ENCODE data around the gene PCSK6.

The PCSK6 gene

GRCh38 chr15:101411085-101411484, 78.4 kb downstream of the PCSK6 start:
- no peak overlapping the region for H4K91ac ChIP-seq (ENCODE audit: low read depth, low read length, poor library complexity)
- no peak overlapping the region for H2BK5ac ChIP-seq (ENCODE audit: low read length)
- no peak overlapping the region for H3K14ac ChIP-seq (ENCODE audit: low read length)
- no peak overlapping the region for H2BK12ac ChIP-seq (ENCODE audit: low read length)
- H3K36me3 ChIP-seq (replicated peaks in 1 of 2; ENCODE audit: control insufficient read depth in 2 of 2, insufficient read depth in 2 of 2, low read length in 2 of 2) = peaks cover 0 to 2% of the 10 kb centered on the region in 2 donors
- no CpG with 5 or more reads among the region's 12 CpGs for WGBS, 2 donors (ENCODE audit: extremely low coverage in 2 of 2, insufficient read length in 2 of 2, insufficient replicate concordance in 1 of 2)
- peaks cover 0 to 2% of the 10 kb centered on the region in 2 donors for H3K9me3 ChIP-seq (replicated peaks in 1 of 2; ENCODE audit: control insufficient read depth in 2 of 2, insufficient read depth in 1 of 2, low read depth in 1 of 2, low read length in 2 of 2)
- H3K4ac ChIP-seq (ENCODE audit: low read length) = no peak overlapping the region
- no peak overlapping the region for H2AK5ac ChIP-seq (ENCODE audit: low read depth, low read length)
- no peak overlapping the region for H3K4me2 ChIP-seq (ENCODE audit: insufficient read depth, low read length, poor library complexity, severe bottlenecking)
- H2BK120ac ChIP-seq (ENCODE audit: low read depth, low read length) = no peak overlapping the region
- no peak overlapping the region for H3K9ac ChIP-seq (ENCODE audit: low read depth, low read length, poor library complexity)
- H3K27me3 ChIP-seq (ENCODE audit: control insufficient read depth in 3 of 3, insufficient read depth in 3 of 3, low read depth in 1 of 3, low read length in 3 of 3) = no peaks in the 10 kb centered on the region
- peaks cover 0 to 11% of the 10 kb centered on the region in 2 donors for H3K4me1 ChIP-seq (ENCODE audit: control insufficient read depth in 2 of 2, insufficient read depth in 1 of 2, low read depth in 1 of 2, low read length in 2 of 2)
- H3K27ac ChIP-seq (replicated peaks; ENCODE audit: low read length) = no peak overlapping the region
- no peak overlapping the region for H3K4me3 ChIP-seq (ENCODE audit: low read length in 2 of 2)
- H3K79me1 ChIP-seq (ENCODE audit: low read depth, low read length) = no peaks in the 10 kb centered on the region
- H3K18ac ChIP-seq (ENCODE audit: low read length) = no peak overlapping the region
- no peak overlapping the region for H2BK15ac ChIP-seq (ENCODE audit: low read length)
- H2AFZ ChIP-seq (ENCODE audit: low read length) = no peak overlapping the region
- no peak overlapping the region for H4K8ac ChIP-seq (ENCODE audit: low read depth, low read length)
- no peak overlapping the region for H3K23ac ChIP-seq (ENCODE audit: low read depth, low read length, poor library complexity)
- DNase-seq (ENCODE audit: low spot score) = no peak

- no peak overlapping the region for H3K18ac ChIP-seq (ENCODE audit: low read length)
- DNase-seq (ENCODE audit: low spot score) = no peak
- no peaks in the 10 kb centered on the region for H3K79me1 ChIP-seq (ENCODE audit: low read depth, low read length)
- H3K9ac ChIP-seq (ENCODE audit: low read depth, low read length, poor library complexity) = no peak overlapping the region
- no peak overlapping the region for H2BK120ac ChIP-seq (ENCODE audit: low read depth, low read length)
- peaks cover 0 to 12% of the 10 kb centered on the region in 2 donors for H3K4me1 ChIP-seq (ENCODE audit: control insufficient read depth in 2 of 2, insufficient read depth in 1 of 2, low read depth in 1 of 2, low read length in 2 of 2)
- WGBS, 2 donors (ENCODE audit: extremely low coverage in 2 of 2, insufficient read length in 2 of 2, insufficient replicate concordance in 1 of 2) = no CpG with 5 or more reads among the region's 7 CpGs
- H3K23ac ChIP-seq (ENCODE audit: low read depth, low read length, poor library complexity) = no peak overlapping the region
- H2BK15ac ChIP-seq (ENCODE audit: low read length) = no peak overlapping the region
- H2AFZ ChIP-seq (ENCODE audit: low read length) = no peak overlapping the region
- H3K9me3 ChIP-seq (replicated peaks in 1 of 2; ENCODE audit: control insufficient read depth in 2 of 2, insufficient read depth in 1 of 2, low read depth in 1 of 2, low read length in 2 of 2) = peaks cover 0 to 2% of the 10 kb centered on the region in 2 donors
- peaks cover 0 to 2% of the 10 kb centered on the region in 2 donors for H3K36me3 ChIP-seq (replicated peaks in 1 of 2; ENCODE audit: control insufficient read depth in 2 of 2, insufficient read depth in 2 of 2, low read length in 2 of 2)
- H4K8ac ChIP-seq (ENCODE audit: low read depth, low read length) = no peak overlapping the region
- no peak overlapping the region for H3K4me2 ChIP-seq (ENCODE audit: insufficient read depth, low read length, poor library complexity, severe bottlenecking)
- no peak overlapping the region for H4K91ac ChIP-seq (ENCODE audit: low read depth, low read length, poor library complexity)
- no peak overlapping the region for H2AK5ac ChIP-seq (ENCODE audit: low read depth, low read length)
- H3K27me3 ChIP-seq (ENCODE audit: control insufficient read depth in 3 of 3, insufficient read depth in 3 of 3, low read depth in 1 of 3, low read length in 3 of 3) = no peaks in the 10 kb centered on the region
- H2BK12ac ChIP-seq (ENCODE audit: low read length) = no peak overlapping the region
- no peak overlapping the region for H3K27ac ChIP-seq (replicated peaks; ENCODE audit: low read length)
- no peak overlapping the region for H3K4ac ChIP-seq (ENCODE audit: low read length)
- H3K14ac ChIP-seq (ENCODE audit: low read length) = no peak overlapping the region
- no peak overlapping the region for H3K4me3 ChIP-seq (ENCODE audit: low read length in 2 of 2)
- no peak overlapping the region for H2BK5ac ChIP-seq (ENCODE audit: low read length)
Measured at GRCh38 chr15:101410612-101411011, 78.9 kb downstream of the PCSK6 start.

GRCh38 chr15:101409621-101410020, 79.9 kb downstream of the PCSK6 start:
- Histone ChIP-seq H3K9me3 (replicated peaks in 1 of 2; ENCODE audit: control insufficient read depth in 2 of 2, insufficient read depth in 1 of 2, low read depth in 1 of 2, low read length in 2 of 2) (peaks cover 0 to 2% of the 10 kb centered on the region in 2 donors), H2BK120ac (ENCODE audit: low read depth, low read length) (no peak overlapping the region), H4K8ac (ENCODE audit: low read depth, low read length) (no peak overlapping the region), H2AFZ (ENCODE audit: low read length) (no peak overlapping the region), H3K4ac (ENCODE audit: low read length) (no peak overlapping the region), H4K91ac (ENCODE audit: low read depth, low read length, poor library complexity) (no peak overlapping the region), H3K4me1 (ENCODE audit: control insufficient read depth in 2 of 2, insufficient read depth in 1 of 2, low read depth in 1 of 2, low read length in 2 of 2) (peaks cover 0 to 12% of the 10 kb centered on the region in 2 donors), H3K36me3 (replicated peaks in 1 of 2; ENCODE audit: control insufficient read depth in 2 of 2, insufficient read depth in 2 of 2, low read length in 2 of 2) (peaks cover 0 to 2% of the 10 kb centered on the region in 2 donors), H3K18ac (ENCODE audit: low read length) (peak overlapping the region; percentile 49), H2BK5ac (ENCODE audit: low read length) (no peak overlapping the region), H3K4me3 (ENCODE audit: low read length in 2 of 2) (no peak overlapping the region), H3K27me3 (ENCODE audit: control insufficient read depth in 3 of 3, insufficient read depth in 3 of 3, low read depth in 1 of 3, low read length in 3 of 3) (no peaks in the 10 kb centered on the region), H3K14ac (ENCODE audit: low read length) (no peak overlapping the region), H3K4me2 (ENCODE audit: insufficient read depth, low read length, poor library complexity, severe bottlenecking) (no peak overlapping the region), H3K23ac (ENCODE audit: low read depth, low read length, poor library complexity) (no peak overlapping the region), H2BK12ac (ENCODE audit: low read length) (no peak overlapping the region), H3K9ac (ENCODE audit: low read depth, low read length, poor library complexity) (no peak overlapping the region), H2BK15ac (ENCODE audit: low read length) (no peak overlapping the region), H2AK5ac (ENCODE audit: low read depth, low read length) (no peak overlapping the region), H3K27ac (replicated peaks; ENCODE audit: low read length) (no peak overlapping the region), H3K79me1 (ENCODE audit: low read depth, low read length) (no peaks in the 10 kb centered on the region)
- no peak for DNase-seq (ENCODE audit: low spot score)
- no CpG with 5 or more reads among the region's 4 CpGs for WGBS, 2 donors (ENCODE audit: extremely low coverage in 2 of 2, insufficient read length in 2 of 2, insufficient replicate concordance in 1 of 2)

- no peak overlapping the region for H4K91ac ChIP-seq (ENCODE audit: low read depth, low read length, poor library complexity)
- H3K14ac ChIP-seq (ENCODE audit: low read length) = peak overlapping the region; percentile 83
- H3K4ac ChIP-seq (ENCODE audit: low read length) = no peak overlapping the region
- peaks cover 0 to 2% of the 10 kb centered on the region in 2 donors for H3K9me3 ChIP-seq (replicated peaks in 1 of 2; ENCODE audit: control insufficient read depth in 2 of 2, insufficient read depth in 1 of 2, low read depth in 1 of 2, low read length in 2 of 2)
- no peak overlapping the region for H2BK5ac ChIP-seq (ENCODE audit: low read length)
- H3K18ac ChIP-seq (ENCODE audit: low read length) = peak overlapping the region; percentile 61
- H3K9ac ChIP-seq (ENCODE audit: low read depth, low read length, poor library complexity) = no peak overlapping the region
- H3K23ac ChIP-seq (ENCODE audit: low read depth, low read length, poor library complexity) = no peak overlapping the region
- H2BK12ac ChIP-seq (ENCODE audit: low read length) = no peak overlapping the region
- no peak overlapping the region for H2BK120ac ChIP-seq (ENCODE audit: low read depth, low read length)
- no peak overlapping the region for H3K4me3 ChIP-seq (ENCODE audit: low read length in 2 of 2)
- no peak overlapping the region for H4K8ac ChIP-seq (ENCODE audit: low read depth, low read length)
- no peak overlapping the region for H3K4me2 ChIP-seq (ENCODE audit: insufficient read depth, low read length, poor library complexity, severe bottlenecking)
- H3K27me3 ChIP-seq (ENCODE audit: control insufficient read depth in 3 of 3, insufficient read depth in 3 of 3, low read depth in 1 of 3, low read length in 3 of 3) = no peaks in the 10 kb centered on the region
- H3K27ac ChIP-seq (replicated peaks; ENCODE audit: low read length) = no peak overlapping the region
- no peak overlapping the region for H2AK5ac ChIP-seq (ENCODE audit: low read depth, low read length)
- no peak for DNase-seq (ENCODE audit: low spot score)
- peaks cover 0 to 2% of the 10 kb centered on the region in 2 donors for H3K36me3 ChIP-seq (replicated peaks in 1 of 2; ENCODE audit: control insufficient read depth in 2 of 2, insufficient read depth in 2 of 2, low read length in 2 of 2)
- H3K4me1 ChIP-seq (ENCODE audit: control insufficient read depth in 2 of 2, insufficient read depth in 1 of 2, low read depth in 1 of 2, low read length in 2 of 2) = peaks cover 0 to 12% of the 10 kb centered on the region in 2 donors
- H2AFZ ChIP-seq (ENCODE audit: low read length) = no peak overlapping the region
- no peaks in the 10 kb centered on the region for H3K79me1 ChIP-seq (ENCODE audit: low read depth, low read length)
- WGBS, 2 donors (ENCODE audit: extremely low coverage in 2 of 2, insufficient read length in 2 of 2, insufficient replicate concordance in 1 of 2) = no CpG with 5 or more reads among the region's 23 CpGs
- peak overlapping the region; percentile 28 for H2BK15ac ChIP-seq (ENCODE audit: low read length)
Measured at GRCh38 chr15:101407966-101408775, 81.3 kb downstream of the PCSK6 start.
